Gastrocnemius medialis (tissue), 4 donors: ENCODE results near the gene TYSND1. TPM values are rescaled to one million over a fixed set of nuclear protein-coding genes. Genes with fewer than 3 reads are reported as not detected.

ENCODE experiments used
- ATAC-seq, 2 donors: fragments of 150-250 bp; one replicate each; pipeline ENCODE4 v1.9.1; 2016
- DNase-seq, 2 donors: peaks; one replicate each; pipeline ENCODE4 v3.0.0-alpha.2; 2019
- H3K27ac ChIP-seq, 4 donors: fragments of 200-600 bp; sonication (generic); 1 replicate in 1 of 4; 2 replicates in 3 of 4; pipeline ENCODE4 v1.5.1; 2016 to 2018; ENCODE audit warnings: mild to moderate bottlenecking in 2 of 4, moderate library complexity in 1 of 4
- H3K27me3 ChIP-seq, 3 donors: fragments of 200-600 bp; sonication (generic) in 2 of 3; 1 replicate in 1 of 3; 2 replicates in 2 of 3; pipeline versions ENCODE4 v1.5.1 to v1.6.0; 2016 to 2019; ENCODE audit warnings: mild to moderate bottlenecking in 1 of 3, moderate library complexity in 1 of 3
- H3K36me3 ChIP-seq, 2 donors: fragments of 200-600 bp; sonication (generic) in 1 of 2; one replicate each; pipeline ENCODE4 v1.5.1; 2017 to 2018
- H3K4me1 ChIP-seq, 2 donors: fragments of 200-600 bp; sonication (generic) in 1 of 2; one replicate each; pipeline ENCODE4 v1.5.1; 2016 to 2017; ENCODE audit warnings: mild to moderate bottlenecking in 2 of 2
- H3K4me3 ChIP-seq, 4 donors: fragments of 200-600 bp; sonication (generic) in 3 of 4; 1 replicate in 1 of 4; 2 replicates in 3 of 4; pipeline ENCODE4 v1.5.1; 2016 to 2019; ENCODE audit warnings: mild to moderate bottlenecking in 2 of 4
- H3K9me3 ChIP-seq, 3 donors: fragments of 200-600 bp; sonication (generic) in 2 of 3; 1 replicate in 1 of 3; 2 replicates in 2 of 3; pipeline ENCODE4 v1.5.1; 2016 to 2019
- CTCF ChIP-seq, 5 experiments: fragments of 450-650 bp in 3 of 5; fragments of 200-600 bp in 2 of 5; sonication (generic) in 2 of 5; IDR thresholded peaks in 4 of 5; conservative IDR thresholded peaks in 1 of 5; 1 replicate in 4 of 5; 2 replicates in 1 of 5; pipeline ENCODE4 v1.5.1; 2016 to 2019; ENCODE audit warnings: antibody characterized with exemption in 5 of 5, mild to moderate bottlenecking in 3 of 5, moderate library complexity in 3 of 5
- POLR2A ChIP-seq, 2 donors: fragments of 450-650 bp; IDR thresholded peaks; one replicate each; pipeline ENCODE4 v1.6.1; 2017; ENCODE audit warnings: antibody characterized with exemption in 2 of 2, mild to moderate bottlenecking in 2 of 2, moderate library complexity in 2 of 2
- in situ Hi-C, 4 donors: fragments of 200-750 bp; cut with MboI; loops; one replicate each; pipeline versions ENCODE4 v1.15.0 to v1.8.0; 2017; ENCODE audit warnings: low sequenced_read_pairs in 4 of 4
- intact Hi-C: fragments of 100-400 bp; cut with DNase I; formaldehyde crosslinking; loops from one replicate; pipeline ENCODE4 v1.15.1; 2023; ENCODE audit warnings: low total_unique reads
- total RNA-seq, 4 donors: library from RNA; depleted of rRNA; stranded (reverse); fragments of >200 nt; gene quantifications; one replicate each; pipeline versions ENCODE4 v1.1.0 to v1.2.3, GENCODE V29; 2016

Gene TYSND1
- total RNA-seq, 4 donors from 2014 or later = 2.7 to 10.3 (median 4.7) TPM

- peak; percentile 35 to 41 for ATAC-seq
- TF ChIP-seq CTCF (IDR thresholded peaks at IDR 0.05 in 4 of 5, conservative IDR thresholded peaks at IDR 0.05 in 1 of 5) (no peak), POLR2A (IDR thresholded peaks at IDR 0.05) (peak in 1 of 2 donors; percentile 14)
- peak in 1 of 2 donors; percentile 57 for DNase-seq
- Histone ChIP-seq H3K4me1 (peaks cover 32 to 36% of the 10 kb centered on the region in 2 donors), H3K4me3 (peak overlapping the region in 3 of 4 donors; percentile 68 to 86 (median 74)), H3K27ac (peak overlapping the region; percentile 83 to 87 (median 86)), H3K9me3 (no peaks in the 10 kb centered on the region), H3K36me3 (no peaks in the 10 kb centered on the region), H3K27me3 (no peaks in the 10 kb centered on the region)
- in situ Hi-C loops = no loop called here
- intact Hi-C loops = loop anchor here (10.0 kb wide), 2 partner anchors 226 to 1734 kb away; no protein-coding TSS in a partner anchor
Measured at GRCh38 chr10:70130878-70131559, 15.5 kb downstream of the TYSND1 start.

GRCh38 chr10:70126700-70127395 is 19.7 kb downstream of the TYSND1 start:
- no peak overlapping the region for H3K27ac ChIP-seq
- in situ Hi-C loops = no loop called here
- DNase-seq (no peak), ATAC-seq (no peak)
- TF ChIP-seq CTCF (IDR thresholded peaks at IDR 0.05 in 4 of 5, conservative IDR thresholded peaks at IDR 0.05 in 1 of 5) = no peak
- no peak for TF ChIP-seq POLR2A (IDR thresholded peaks at IDR 0.05)
- H3K27me3 ChIP-seq = no peaks in the 10 kb centered on the region
- H3K36me3 ChIP-seq = peaks cover 0 to 6% of the 10 kb centered on the region in 2 donors
- intact Hi-C loops = no loop called here
- H3K4me3 ChIP-seq = no peak overlapping the region
- H3K4me1 ChIP-seq = peaks cover 4 to 15% of the 10 kb centered on the region in 2 donors
- no peaks in the 10 kb centered on the region for H3K9me3 ChIP-seq

- Histone ChIP-seq H3K9me3 (no peaks in the 10 kb centered on the region), H3K27me3 (no peaks in the 10 kb centered on the region), H3K4me1 (peaks cover 0 to 6% of the 10 kb centered on the region in 2 donors), H3K4me3 (no peak overlapping the region), H3K36me3 (peaks cover 0 to 6% of the 10 kb centered on the region in 2 donors), H3K27ac (no peak overlapping the region)
- no peak for ATAC-seq
- intact Hi-C loops = no loop called here
- no peak for TF ChIP-seq CTCF (IDR thresholded peaks at IDR 0.05 in 4 of 5, conservative IDR thresholded peaks at IDR 0.05 in 1 of 5)
- in situ Hi-C loops = no loop called here
- DNase-seq = no peak
Measured at GRCh38 chr10:70125918-70126552, 20.5 kb downstream of the TYSND1 start.

GRCh38 chr10:70124918-70125317 is 21.6 kb downstream of the TYSND1 start:
- intact Hi-C loops (no loop called here), in situ Hi-C loops (no loop called here)
- Histone ChIP-seq H3K9me3 (no peaks in the 10 kb centered on the region), H3K27me3 (no peaks in the 10 kb centered on the region), H3K4me1 (no peaks in the 10 kb centered on the region), H3K36me3 (peaks cover 0 to 15% of the 10 kb centered on the region in 2 donors), H3K4me3 (no peak overlapping the region), H3K27ac (no peak overlapping the region)
- TF ChIP-seq POLR2A (IDR thresholded peaks at IDR 0.05) = no peak
- no peak for TF ChIP-seq CTCF (IDR thresholded peaks at IDR 0.05 in 4 of 5, conservative IDR thresholded peaks at IDR 0.05 in 1 of 5)
- ATAC-seq (no peak), DNase-seq (no peak)
